BJ (cell line): ENCODE data around the gene TFEB. TPM values are rescaled to one million over a fixed set of nuclear protein-coding genes. Genes with fewer than 3 reads are reported as not detected.

Experiments used
- CTCF ChIA-PET: fragments of 350-600 bp; formaldehyde crosslinking; extraction: SDS; loops from one replicate; lab custom pipeline; 2021; ENCODE audit warnings: antibody characterized with exemption, inconsistent platforms; lab: Yijun Ruan, JAX
- POLR2A ChIA-PET: fragments of 300-600 bp; sonication (Branson Sonifier 250); formaldehyde crosslinking; extraction: SDS; loops from one replicate; lab custom pipeline; 2021; ENCODE audit warnings: antibody characterized with exemption; lab: Charles Lee
- DNase-seq: peaks from one replicate; pipeline ENCODE4 v3.0.0-alpha.2; 2011; ENCODE audit warnings: low read depth
- H3K27me3 ChIP-seq: 2 replicates; pipeline ENCODE4 v1.6.0; 2011; ENCODE audit warnings: low read length; ENCODE audit not compliant: control insufficient read depth, insufficient read depth
- H3K36me3 ChIP-seq: 2 replicates; pipeline ENCODE4 v1.5.1; 2011; ENCODE audit warnings: low read length; ENCODE audit not compliant: control insufficient read depth, insufficient read depth
- H3K4me3 ChIP-seq: 2 replicates; pipeline ENCODE4 v1.5.1; 2011; ENCODE audit warnings: low read depth, mild to moderate bottlenecking, control low read depth, low read length
- polyA plus RNA-seq: library from polyadenylated mRNA; depleted of rRNA; stranded (reverse); fragments of >200 nt; gene quantifications from 2 replicates; pipeline ENCODE4 v1.2.3, GENCODE V29; 2011
- TF ChIP-seq, protein P1 (sequence below): IDR thresholded peaks from 2 replicates; pipeline ENCODE4 v1.5.1; 2011; ENCODE audit warnings: low read depth, mild to moderate bottlenecking, control low read depth, inconsistent platforms, low read length, moderate library complexity; ENCODE audit not compliant: insufficient read depth

The TFEB gene
- polyA plus RNA-seq, 1 experiment, result 21.9 TPM

DNA sequence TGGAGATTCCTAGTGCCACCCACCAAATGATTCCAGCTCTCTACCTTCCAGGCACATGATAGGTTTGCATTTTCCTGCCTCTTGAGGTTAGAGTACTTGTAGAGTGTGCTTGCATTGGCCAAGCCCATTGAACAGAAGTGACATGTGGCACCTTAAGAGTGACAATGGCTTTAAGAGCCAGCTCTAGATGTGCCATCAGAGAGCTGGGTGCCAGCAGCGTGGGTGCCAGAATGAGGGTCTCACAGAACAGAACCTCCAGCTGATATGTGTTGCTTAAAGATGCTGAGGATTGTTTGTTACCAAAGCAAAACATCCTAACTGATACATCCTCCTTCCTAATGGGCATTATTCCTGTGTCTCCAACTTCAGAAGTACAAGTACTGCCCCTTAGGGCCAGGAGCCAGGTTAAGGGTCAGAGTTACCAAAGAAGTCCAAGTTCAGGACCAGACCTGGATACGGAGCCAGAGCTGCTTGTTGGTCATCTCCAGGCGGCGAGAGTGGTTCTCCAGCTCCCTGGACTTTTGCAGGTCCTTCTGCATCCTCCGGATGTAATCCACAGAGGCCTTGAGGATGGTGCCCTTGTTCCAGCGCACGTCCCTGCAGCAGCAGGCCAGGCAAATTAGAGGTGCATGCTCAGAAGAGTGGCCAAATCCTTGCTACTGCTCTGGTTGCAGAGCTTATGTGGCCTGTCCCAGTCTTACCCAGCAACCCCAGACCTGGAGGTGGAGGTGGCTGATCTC is 49.6 kb downstream of the TFEB start:
- Histone ChIP-seq H3K27me3 (no peaks in the 10 kb centered on the region), H3K36me3 (peaks cover 17% of the 10 kb centered on the region), H3K4me3 (no peak overlapping the region)
- CTCF ChIA-PET, result interaction anchor here (1.1 to 11.5 kb wide), 12 partner anchors 10 to 315 kb away, joined by 3 to 211 read pairs (median 4); partner anchors contain the start of gene TOMM6
- POLR2A ChIA-PET, result no interaction called here
- TF ChIP-seq, protein P1, sequence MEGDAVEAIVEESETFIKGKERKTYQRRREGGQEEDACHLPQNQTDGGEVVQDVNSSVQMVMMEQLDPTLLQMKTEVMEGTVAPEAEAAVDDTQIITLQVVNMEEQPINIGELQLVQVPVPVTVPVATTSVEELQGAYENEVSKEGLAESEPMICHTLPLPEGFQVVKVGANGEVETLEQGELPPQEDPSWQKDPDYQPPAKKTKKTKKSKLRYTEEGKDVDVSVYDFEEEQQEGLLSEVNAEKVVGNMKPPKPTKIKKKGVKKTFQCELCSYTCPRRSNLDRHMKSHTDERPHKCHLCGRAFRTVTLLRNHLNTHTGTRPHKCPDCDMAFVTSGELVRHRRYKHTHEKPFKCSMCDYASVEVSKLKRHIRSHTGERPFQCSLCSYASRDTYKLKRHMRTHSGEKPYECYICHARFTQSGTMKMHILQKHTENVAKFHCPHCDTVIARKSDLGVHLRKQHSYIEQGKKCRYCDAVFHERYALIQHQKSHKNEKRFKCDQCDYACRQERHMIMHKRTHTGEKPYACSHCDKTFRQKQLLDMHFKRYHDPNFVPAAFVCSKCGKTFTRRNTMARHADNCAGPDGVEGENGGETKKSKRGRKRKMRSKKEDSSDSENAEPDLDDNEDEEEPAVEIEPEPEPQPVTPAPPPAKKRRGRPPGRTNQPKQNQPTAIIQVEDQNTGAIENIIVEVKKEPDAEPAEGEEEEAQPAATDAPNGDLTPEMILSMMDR, result no peak
- DNase-seq, result no peak

DNA sequence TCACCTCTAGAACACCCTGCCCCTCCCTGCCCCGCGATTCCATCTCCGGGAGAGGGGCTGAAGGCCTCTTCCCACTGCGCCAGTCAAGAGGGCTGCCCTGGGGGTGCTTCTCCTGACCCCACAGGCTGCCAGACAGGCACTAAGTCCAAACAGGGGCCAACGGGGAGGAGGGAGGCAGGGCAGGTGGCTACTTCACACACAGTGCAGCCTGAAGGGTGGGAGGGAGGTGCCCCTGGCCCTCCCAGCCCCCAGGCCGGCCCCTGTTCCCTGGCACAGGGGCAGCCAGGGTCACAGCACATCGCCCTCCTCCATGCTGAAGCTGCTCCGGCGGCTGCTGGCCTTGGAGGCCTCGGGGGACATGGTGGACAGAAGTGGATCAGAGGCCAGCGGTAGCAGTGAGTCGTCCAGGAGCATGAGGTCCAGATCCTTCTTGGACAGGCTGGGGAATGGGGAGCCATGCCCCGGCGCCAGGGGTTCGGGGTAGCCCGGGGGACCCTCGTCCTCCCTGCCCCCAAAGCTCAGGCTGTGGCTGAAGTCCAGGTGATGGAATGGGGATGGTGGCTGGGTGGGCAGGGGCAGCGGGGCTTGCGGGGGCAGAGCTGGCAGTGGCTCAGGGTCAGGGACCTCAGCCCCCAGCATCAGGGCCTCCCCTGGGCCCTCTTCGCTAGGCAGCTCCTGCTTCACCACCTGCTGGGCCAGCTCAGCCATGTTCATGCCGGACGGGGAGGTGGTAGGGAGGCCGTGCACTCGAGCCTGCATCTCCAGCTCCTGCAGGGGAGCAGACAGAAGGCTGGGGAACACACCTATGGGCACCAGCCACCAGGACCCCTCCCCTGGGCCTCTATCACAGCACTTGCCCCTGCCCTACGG is 50.9 kb downstream of the TFEB start:
- ChIA-PET CTCF (interaction anchor here (0.6 to 11.5 kb wide), 40 partner anchors 8 to 671 kb away, joined by 3 to 211 read pairs (median 4); partner anchors contain the start of gene TOMM6), POLR2A (no interaction called here)
- Histone ChIP-seq H3K4me3 (no peak overlapping the region), H3K27me3 (no peaks in the 10 kb centered on the region), H3K36me3 (peaks cover 14% of the 10 kb centered on the region)
- TF ChIP-seq, protein P1, result no peak
- DNase-seq, result no peak

DNA sequence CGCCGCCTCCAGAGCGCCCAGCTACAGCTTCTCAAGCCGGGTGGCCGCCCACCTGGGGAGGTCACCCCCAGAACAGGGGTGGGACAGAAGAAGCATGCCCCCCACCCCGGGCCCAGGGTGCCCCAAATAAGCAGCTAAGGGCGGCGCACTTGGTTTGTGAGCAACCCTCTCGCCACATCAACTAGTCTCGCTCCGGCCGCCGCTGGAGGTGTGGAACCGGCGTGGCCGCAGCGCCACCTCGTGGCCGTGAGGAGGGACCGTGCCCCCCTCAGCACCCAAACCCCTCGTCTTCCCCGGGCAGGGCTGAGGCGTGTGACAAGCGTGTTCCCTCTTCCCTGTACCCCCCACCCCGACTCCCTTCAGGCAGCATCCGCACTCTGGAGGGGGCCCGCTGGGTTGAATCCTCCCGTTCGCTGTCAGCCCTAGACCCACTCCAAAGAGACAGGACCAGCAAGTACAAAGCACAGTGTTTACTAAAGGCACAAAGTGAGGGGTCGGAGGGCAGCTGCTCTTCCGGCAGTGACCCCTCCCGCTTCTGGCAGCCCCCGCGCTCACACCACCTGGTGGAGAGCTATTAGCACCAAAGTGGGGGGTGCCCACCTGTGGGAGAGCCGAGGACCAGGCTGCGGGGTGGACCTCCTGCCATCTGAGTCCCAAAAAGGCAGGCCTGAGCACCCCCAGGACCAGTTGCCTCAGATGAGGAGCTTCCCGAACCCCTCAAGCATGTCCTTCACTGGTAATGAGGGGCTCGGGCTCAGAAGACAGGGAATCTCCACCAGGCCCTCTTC is 51.7 kb downstream of the TFEB start:
- Histone ChIP-seq H3K36me3 (peaks cover 13% of the 10 kb centered on the region), H3K4me3 (peak overlapping the region; percentile 2; the same call in 1 of the 2 replicates), H3K27me3 (no peaks in the 10 kb centered on the region)
- POLR2A ChIA-PET, result no interaction called here
- DNase-seq, result no peak
- CTCF ChIA-PET, result interaction anchor here (0.5 to 11.5 kb wide), 51 partner anchors 9 to 672 kb away, joined by 3 to 211 read pairs (median 4); partner anchors contain the start of gene TOMM6
- TF ChIP-seq, protein P1, result peak; percentile 96

DNA sequence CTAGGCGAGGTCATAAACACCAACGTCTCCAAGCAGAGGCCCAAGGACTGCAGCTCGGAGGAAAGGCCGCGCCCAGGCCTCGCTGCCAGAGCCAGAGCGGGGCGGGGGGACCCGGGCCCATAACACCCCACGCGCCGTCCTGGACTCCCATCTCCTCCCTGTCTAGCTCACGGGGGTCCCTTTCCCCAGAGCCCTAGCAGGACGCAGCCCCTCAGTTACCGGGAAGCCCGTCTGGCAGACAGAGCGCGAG is 52.2 kb downstream of the TFEB start:
- Histone ChIP-seq H3K27me3 (no peaks in the 10 kb centered on the region), H3K4me3 (peak overlapping the region; percentile 2; the same call in 1 of the 2 replicates), H3K36me3 (peaks cover 9% of the 10 kb centered on the region)
- CTCF ChIA-PET, result interaction anchor here (0.5 to 11.5 kb wide), 42 partner anchors 10 to 385 kb away, joined by 3 to 211 read pairs (median 4); partner anchors contain the start of gene TOMM6
- TF ChIP-seq, protein P1, result no peak
- POLR2A ChIA-PET, result no interaction called here
- DNase-seq, result no peak
